HG03469 (cell line): ENCODE data around the gene GIT1.

Source experiments
- ATAC-seq: cut with Tn5 transposase; IDR thresholded peaks from one replicate; pipeline ENCODE4 v1.9.1; 2021; ENCODE audit warnings: mild to moderate bottlenecking, moderate library complexity, moderate number of reproducible peaks; ENCODE audit not compliant: unreplicated experiment

Gene GIT1, protein sequence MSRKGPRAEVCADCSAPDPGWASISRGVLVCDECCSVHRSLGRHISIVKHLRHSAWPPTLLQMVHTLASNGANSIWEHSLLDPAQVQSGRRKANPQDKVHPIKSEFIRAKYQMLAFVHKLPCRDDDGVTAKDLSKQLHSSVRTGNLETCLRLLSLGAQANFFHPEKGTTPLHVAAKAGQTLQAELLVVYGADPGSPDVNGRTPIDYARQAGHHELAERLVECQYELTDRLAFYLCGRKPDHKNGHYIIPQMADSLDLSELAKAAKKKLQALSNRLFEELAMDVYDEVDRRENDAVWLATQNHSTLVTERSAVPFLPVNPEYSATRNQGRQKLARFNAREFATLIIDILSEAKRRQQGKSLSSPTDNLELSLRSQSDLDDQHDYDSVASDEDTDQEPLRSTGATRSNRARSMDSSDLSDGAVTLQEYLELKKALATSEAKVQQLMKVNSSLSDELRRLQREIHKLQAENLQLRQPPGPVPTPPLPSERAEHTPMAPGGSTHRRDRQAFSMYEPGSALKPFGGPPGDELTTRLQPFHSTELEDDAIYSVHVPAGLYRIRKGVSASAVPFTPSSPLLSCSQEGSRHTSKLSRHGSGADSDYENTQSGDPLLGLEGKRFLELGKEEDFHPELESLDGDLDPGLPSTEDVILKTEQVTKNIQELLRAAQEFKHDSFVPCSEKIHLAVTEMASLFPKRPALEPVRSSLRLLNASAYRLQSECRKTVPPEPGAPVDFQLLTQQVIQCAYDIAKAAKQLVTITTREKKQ

GRCh38 chr17:29589524-29590410 is at the start of gene GIT1:
TSS of gene GIT1 (minus strand) at chr17:29589648. CDS start at chr17:29589378, 270 bp downstream.
- no peak for ATAC-seq

DNA sequence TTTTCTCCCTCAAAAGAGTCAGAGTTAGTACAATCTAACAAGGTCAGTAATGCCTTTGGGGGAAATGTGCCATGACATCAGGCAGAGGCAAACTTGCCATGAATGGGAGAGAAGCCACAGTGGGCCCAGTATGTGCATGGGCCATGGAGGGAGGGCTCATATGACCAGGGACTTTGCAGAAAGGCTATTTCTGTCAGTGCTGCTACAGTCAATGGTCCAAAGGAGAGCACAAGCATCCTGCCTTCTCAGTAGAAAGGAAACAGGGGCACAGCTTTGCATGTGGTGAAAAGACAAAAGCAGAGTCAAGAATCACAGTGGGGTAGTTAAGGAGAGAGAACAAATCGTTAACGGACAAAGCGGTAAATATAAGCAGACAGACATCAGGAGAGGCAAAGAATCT is 44.4 kb upstream of the GIT1 start:
- no peak for ATAC-seq

GRCh38 chr17:29630630-29631193 is 41.3 kb upstream of the GIT1 start:
- ATAC-seq: no peak

- no peak for ATAC-seq
These were observed 40.4 kb upstream of the GIT1 start for GRCh38 chr17:29629839-29630238.

GRCh38 chr17:29628644-29629043 is 39.2 kb upstream of the GIT1 start:
- no peak for ATAC-seq

DNA sequence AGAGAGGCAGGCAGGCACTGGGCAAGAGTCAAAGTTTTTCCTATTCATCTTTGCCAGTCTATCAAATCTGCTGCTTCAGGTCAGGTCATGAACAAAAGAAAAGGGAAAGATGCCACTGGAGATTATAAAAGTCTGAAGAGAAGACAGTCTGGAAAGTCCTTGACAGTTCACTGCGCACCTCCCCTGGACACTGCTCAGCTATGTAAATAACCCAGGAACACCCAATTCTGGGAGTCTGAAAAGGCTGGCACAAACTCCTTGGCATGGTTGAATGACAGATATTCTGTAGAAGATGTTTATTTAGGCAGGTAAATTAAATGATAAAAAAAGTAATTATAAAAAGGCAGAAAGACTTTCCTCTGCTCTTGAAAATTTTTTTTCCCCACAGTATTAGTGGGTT is 38.5 kb upstream of the GIT1 start:
- no peak for ATAC-seq

- ATAC-seq: no peak
These were observed 35.7 kb upstream of the GIT1 start for GRCh38 chr17:29625037-29625750.

DNA sequence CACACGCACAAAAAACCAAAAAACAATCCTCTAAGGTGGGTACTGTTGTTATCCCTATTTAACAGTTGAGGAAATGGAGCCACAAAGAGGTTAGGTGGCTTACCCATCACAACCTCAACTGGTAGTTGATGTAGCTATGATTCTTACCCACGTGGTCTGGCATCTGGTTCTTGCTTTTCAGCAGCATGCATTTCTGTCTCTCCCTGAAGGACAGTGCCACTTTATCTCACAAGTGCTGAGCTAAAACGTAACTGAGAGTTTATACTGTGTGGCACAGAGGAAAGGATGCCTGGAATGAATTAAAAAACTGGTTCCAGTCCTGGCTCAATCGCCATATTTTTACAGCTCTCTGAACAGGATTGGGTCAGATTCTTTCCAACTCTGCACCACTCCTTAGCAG is 35.1 kb upstream of the GIT1 start:
- no peak for ATAC-seq

GRCh38 chr17:29623283-29623647 is 33.8 kb upstream of the GIT1 start:
- ATAC-seq: no peak

- ATAC-seq: no peak
These were observed 33.2 kb upstream of the GIT1 start, which contains the start of gene CORO6 for GRCh38 chr17:29622337-29623282. TSS of gene CORO6 (minus strand) at chr17:29622912. CDS start at chr17:29621421, 1,491 bp downstream.

GRCh38 chr17:29621751-29622194 is 32.3 kb upstream of the GIT1 start:
- no peak for ATAC-seq

DNA sequence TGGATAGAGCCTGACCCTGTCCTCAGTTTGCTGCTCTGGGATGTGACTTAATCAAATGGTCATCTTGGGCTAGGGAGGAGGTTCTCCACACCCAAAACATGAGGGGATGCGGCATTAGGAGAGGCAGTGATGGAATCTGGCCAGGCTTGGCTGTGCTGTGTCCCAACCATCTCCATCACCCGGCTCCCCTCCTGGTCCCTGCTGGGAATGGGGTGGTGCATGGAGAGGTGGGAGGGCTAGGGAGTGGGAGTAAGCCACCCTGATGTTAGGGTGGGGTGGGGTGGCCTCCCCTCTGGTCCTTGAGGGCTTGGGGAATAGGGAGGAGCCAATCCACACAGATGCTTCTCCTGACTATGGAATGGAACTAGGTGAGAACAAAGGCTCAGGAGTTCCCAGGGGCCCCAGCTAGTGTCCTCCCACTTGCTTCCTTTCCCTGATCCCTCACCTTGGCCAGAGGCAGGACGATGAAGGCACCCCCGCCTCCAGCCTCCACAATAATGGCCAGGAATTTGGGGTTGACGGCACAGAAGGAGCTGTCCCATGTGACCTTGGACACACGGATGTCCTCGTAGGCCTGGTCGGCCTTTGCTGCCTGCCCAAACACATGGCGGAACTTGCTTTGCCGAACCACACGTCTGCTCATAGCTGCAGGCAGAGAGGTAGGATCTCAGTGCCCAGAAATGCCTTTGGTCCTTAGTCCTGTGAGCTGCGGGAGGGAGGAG is 31.5 kb upstream of the GIT1 start:
- ATAC-seq: no peak

- no peak for ATAC-seq
These were observed 30.8 kb upstream of the GIT1 start for GRCh38 chr17:29620271-29620670.

DNA sequence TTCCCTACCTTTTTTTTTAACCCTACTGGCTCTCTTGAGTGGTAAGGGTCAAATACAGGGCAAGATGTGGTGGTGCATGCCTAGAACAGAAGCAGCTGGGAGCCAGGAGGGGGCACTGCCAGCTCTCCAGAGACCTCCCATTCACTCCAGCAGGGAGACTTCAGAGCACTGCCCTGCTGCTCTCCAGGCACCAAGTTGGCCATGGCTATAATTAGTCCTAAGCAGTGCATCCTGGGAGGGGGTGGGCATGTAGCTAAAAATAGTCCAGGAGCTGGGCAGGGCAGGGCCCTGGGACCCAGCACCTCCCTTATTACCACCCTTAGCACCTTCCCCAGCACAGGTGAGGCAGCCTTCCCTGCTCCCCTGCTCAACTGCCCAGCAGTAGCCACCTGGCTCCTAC is 29.8 kb upstream of the GIT1 start:
- ATAC-seq: no peak

DNA sequence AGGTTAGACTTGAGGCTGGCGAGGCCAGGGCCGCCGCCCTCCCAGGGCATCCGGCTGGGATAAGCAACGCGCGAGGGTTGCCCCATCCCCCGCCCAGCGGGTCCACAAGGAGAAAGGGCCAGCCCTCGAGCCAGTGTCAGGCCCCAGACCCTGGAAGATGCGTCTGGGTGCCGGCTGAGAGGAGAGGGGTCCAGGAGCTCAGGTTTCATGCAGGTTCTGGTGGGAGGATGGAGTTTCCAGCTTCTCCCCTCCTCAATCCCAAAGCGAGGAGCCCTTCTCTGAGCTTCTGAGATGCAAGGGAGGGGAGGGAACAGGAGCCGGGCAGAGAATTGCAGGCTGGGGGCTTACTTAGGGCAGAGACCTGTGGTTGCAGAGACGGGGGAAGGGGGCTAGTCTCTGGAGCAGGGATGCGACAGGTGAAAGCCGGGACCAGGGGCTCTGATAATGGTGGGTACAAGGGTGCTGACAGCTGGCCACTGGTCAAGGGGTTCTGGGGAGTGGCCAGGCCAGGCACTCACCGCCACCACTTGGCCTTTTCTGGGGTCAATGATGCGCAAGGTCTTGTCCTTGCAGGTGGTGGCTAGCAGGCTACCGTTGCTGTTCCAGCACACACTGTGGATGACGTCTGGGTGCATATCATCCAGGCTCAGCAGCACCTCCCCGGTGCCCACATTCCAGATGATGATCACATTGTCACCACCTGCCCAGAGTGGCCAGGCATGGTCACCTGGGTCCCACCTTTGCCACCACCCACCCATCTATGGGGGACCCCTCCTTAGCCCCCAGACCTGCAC is 29.0 kb upstream of the GIT1 start:
- ATAC-seq: no peak

GRCh38 chr17:29617481-29618271 is 28.2 kb upstream of the GIT1 start:
- ATAC-seq: no peak

GRCh38 chr17:29617125-29617480 is 27.7 kb upstream of the GIT1 start:
- ATAC-seq: peak; percentile 33
